Cerebellar nuclear complex (tissue), 1 donor: ENCODE results near the gene PPRC1.

ENCODE experiments used
- DNase-seq, 2 experiments: peaks; one replicate each; lab custom pipeline; 2025; lab: John Stamatoyannopoulos, UW

The PPRC1 gene

DNA sequence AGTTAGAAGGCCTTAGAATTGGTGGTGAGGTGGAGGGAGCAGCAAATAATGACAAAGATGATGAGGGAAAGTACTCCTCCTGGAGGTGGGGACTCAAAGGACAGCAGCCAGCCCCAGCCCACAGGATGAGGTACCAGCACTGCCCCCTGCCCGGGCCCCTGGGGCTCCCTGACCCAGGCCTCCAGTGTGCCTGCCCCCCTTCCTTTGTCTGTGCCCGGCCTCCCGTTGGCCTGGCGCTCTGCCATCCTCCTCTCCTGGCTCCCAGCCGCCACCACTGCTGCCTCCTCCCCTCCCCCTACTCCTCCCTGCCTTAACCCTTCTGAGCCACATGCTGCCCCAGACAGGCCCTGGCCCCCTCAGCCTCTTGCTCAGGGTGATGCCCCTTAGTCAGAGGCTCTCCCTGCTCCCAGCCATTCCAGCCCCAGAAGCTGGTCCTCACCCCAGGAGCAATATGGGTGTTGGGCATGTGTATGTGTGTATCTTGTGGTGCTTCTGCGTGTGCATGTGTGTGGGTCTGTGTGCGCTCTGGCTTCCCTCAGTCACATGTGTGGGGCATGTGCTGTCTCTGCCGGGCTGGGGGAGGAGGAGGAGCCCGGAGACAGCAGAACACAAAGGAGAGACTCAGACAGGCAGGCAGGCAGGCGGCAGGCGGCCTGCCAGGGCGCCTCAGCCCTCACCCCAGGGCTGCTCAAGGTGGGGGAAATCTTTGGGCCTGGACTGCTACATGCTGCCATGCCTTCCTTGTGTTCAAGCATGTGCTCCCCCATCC is 15.3 kb upstream of the PPRC1 start:
- peak in 1 of 2 experiments; percentile 39 for DNase-seq

DNA sequence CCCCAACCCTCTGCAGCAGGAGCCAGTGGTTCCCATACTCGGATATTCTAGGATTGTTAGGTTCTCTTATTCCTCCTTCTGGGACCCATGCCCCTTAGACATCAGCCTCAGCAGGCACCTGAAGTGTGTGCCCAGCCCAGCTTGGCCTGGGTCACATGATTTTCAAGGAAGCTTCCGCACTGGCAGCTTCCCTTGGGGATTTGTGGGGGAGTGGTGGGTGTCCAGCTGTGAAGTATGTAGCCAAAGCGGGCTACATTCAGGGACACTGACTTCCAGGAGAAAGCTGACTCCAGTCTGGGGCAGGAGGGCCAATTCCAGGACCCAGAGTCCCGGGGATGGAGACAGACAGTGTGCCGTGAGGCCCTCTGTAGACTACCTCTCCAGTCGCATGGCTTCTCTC is 14.0 kb upstream of the PPRC1 start:
- no peak for DNase-seq

DNA sequence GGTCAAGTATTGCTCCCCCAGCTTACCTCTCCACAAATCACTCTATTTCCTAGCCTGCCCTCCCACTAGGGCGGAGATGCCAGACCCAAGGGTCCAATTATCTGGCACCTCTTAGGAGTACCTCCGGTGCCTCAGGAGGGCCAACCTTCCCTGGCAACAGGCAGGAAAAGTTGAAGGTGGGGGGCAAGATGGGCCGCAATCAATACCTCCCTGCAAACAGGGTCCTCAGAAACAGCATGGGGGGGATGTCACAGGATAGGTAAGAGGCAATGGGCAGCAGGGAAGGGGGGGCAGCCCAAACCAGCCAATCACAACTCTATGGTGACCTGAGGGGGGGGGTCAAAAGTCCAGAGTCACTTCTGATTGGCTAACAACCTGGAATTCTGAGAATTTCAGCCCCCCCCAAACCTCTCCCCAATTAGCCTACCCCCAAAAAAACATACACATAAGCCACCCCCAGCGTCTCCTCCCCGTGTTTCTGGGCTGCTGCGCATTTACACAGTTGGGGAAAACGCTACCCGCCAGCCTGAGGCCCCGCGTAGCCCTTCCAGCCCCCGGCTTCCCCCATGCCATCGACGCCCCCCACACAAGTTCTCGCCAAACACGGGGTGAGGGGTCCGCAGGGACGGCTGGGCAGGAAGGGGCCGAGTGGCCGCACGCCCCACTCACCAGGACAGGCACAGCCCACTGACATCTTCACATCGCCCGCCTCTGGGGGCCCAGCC is 13.3 kb upstream of the PPRC1 start:
- DNase-seq: no peak

DNA sequence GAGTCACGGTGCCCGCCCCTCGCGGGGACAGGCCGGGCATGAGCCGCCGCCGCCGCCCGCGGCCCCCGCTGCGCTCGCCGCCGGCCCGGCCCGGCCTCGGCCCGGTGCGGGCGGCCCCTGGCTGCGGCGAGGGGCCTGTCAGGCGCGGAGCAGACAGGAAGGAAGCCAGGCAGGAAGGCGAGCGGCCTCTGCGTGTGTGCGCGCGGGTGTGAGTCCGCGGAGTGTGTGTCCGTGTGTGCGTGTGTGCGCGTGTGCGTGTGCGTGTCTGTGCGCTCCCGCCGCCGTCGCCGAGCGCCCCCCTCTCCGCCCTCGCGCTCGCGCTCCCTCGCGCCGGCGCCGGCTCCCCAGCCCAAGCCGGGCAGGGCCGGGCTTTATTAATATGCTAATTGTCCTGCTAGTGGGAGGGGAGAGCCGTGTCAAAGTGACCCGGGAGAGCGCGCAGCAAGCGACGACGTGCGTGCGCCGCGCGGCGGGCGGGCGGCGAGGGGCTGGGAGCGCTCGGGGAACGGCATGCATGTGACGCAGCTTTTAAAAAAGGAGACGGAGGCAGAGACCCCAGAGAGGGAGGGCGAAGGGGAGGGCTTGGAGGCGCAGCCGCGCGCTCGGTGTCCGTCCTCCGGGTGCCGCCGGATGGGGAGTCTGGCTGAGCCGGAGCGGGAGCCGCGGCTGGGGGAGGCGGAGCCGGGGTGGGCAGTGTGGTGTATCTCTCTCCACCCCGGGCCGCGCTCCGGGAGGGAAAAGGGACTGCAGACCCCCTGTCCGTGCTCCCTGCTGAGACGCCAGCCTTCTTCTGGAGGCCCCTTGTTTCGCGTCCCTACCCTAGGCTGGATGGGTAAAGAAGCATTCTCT is 12.5 kb upstream of the PPRC1 start, which contains the start of gene LDB1:
TSS of gene LDB1 (minus strand) at position 227 of the 849 bp plus-strand sequence. CDS start 258 bp downstream, outside the sequence.
- DNase-seq: peak; percentile 29 to 66

DNA sequence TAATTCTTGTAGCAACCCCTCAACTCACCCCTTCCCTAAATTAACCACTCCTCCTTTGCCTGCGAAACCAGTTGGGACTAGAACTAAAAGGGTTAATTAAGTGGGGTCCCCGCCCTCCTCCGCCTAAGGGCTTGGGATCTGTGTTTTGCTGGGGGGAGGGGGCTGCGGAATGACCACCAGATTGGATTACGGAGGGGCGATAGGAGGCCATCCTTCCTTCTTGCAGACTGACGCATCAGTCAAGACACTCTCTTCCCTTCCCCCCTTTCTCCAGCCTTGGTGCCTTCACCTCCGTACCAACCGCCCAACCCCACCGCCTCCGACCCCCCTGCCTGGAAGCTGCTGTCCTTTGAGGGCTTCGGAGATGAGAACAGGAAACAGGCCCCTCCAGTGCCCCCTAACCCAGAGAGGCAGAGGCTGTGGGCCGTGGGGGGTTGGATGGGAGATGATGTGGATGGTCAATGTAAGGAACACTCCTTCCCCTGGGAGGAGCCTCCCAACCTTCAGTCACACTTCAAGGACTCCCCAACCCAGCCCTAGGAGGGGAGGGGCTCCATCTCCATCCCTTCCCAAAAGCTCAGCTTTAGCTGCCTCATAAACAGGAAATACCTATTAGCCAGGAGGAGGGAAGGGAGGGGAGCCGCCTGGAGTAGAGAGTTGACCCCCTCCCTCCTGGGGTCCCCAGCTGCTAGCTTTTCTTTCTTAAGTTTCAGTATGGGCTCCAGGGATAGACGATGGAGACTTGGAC is 11.7 kb upstream of the PPRC1 start:
- peak in 1 of 2 experiments; percentile 18 for DNase-seq

DNA sequence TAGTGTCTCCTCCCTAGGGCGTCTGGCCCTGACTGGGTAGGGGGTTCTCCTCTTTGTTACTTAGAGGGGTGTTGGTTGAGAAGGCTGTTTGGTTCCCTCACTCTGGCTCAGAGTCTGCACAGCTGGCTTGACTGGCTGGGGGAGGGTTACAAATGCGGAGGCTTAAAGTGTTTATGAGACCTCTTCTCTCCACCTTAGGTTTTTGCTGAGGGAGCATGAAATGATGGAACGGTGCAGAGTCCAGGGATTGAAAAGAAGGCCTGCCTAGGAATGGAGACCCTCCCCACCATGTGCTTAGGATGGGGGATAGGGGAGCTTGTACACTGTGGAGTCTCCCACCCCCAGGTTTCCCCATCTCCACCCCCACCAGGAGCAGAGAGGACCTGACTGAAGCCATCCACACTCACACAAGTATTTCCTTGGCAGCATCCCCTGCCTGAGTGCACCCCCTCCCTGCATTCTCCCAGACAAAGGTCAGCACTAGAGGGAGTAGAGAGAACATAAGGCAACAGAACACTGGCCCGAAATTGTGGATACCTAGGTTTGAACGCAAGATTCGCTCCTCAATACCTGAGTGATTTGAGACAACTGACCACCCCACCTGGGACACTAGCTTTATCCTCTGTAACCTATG is 11.0 kb upstream of the PPRC1 start:
- no peak for DNase-seq

DNA sequence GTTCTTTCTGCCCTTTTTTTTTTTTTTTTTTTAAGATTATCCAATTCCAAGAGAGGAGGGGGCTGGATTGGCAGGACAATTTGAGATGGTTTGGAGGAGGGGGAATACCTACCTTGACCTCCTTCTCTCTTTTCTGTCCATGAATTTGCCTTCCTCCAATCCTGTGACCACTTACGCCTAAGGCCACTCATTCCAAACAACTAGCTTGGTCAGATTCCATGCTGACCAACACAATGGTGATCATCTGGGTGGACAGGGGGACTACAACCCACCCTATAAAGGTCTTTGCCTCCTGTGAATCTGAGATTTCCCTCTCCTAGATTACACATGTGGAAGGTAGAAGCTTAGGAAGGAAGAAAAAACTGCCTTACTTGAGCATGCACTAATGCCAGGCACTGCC is 10.4 kb upstream of the PPRC1 start:
- no peak for DNase-seq

DNA sequence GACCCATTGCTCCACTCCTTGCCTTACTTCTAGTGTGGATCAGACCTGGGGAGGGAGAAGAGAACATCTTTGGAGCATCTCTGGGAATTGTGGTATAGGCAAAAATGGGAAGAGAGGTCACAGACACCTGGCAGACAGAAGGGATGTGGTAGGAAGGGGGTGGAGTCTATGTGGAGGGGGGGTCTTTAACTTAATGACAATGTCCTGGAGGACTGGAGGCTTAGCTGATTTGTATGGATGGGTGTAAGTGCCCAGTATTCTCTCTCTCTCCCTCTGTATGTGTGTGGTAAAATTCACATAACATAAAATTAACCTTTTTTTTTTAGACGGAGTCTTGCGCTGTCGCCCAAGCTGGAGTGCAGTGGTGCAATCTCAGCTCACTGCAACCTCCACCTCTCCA is 9.6 kb upstream of the PPRC1 start:
- no peak for DNase-seq

DNA sequence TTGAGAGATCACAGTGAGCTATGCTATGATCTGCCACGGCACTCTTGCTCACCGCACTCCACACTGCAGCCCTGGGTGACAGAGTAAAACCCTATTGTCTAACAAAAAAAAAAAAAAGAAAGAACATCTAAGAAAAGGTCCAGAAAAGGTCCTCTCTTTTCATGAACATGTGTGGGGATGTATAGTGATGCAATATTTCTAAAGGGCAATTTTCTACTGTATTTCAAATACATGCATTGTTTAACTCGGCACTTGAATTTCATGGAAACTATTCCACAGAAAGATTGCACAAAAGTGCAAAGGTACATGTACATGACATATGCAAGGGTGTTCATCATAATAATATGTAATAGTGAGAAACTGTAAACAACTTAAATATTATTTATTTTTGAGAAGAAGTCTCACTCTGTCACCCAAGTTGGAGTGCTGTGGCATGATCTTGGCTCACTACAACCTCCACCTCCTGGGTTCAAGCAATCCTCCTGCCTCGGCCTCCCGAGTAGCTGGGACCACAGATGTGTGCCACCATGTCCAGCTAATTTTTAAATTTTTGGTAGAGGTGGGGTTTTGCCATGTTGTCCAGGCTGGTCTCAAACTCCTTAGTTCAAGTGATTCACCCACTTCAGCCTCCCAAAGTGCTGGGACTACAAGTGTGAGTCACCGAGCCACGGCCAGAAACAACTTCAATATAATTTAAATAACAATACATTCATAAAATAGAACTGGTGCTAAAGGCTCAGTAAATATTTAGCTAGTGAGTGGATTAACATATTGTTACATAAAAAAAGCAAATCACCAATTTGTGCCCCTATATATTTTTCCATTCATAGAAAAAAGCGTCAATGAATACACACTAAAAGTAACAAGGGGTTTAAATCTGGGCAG is 1.3 kb upstream of the PPRC1 start:
- no peak for DNase-seq

DNA sequence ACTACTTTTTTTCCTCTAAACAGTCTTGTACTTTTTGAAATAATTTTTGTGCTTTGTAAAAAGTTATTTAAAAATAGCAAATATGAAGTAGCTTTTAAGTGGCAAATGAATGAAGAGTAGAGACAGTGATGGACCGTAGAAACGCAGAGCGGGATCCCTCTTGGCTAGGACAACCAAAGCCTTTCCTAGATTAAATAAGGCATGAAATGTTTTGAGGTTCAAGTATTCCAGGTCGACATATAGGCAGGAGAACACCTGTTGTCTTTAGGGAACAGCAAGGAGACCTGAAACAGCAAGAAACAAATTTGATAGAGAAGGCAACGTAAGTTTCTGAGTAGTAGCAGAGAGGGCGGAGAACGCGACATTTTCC is 662 bp upstream of the PPRC1 start:
- no peak for DNase-seq

DNA sequence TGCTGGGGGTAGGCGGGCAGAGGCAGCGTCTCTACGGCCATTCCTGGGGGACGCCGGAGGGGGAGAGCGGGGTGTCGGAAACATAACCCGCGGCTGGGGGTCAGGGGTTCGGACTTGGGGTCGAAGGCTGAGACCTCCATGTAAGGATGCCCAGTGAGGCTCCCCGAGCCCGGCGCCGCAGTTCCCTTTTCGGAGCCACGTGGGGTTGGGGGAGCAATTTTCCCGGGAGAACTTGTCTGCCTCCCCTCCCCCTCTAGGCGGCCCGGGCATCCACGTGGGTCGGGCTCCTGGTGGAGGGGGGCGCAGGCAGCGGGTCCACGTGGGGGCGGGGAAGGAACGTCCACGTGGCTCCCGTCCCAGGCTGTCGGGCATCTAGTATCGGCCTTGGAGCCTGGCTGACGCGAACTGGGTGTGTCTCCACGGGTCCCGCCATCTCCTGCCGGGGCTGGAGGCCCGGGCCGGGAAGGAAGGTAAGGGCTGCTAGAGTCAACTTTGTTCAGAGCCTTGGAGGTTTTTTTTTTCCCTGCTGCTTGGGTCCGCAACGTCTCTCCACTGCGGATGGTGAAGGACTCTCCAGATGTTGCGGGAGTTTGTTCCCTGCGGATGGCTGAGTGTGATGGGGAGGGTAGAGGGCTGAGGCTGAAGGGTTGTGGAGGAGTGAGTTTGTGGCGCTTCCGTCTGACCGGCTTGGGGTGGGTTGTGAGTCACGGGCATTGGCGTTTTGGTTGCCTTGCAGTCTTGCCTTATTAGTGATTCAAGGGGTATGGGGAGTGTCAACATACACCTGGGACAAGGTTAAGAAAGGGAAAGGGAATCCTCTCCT is 744 bp downstream of the PPRC1 start:
- no peak for DNase-seq

DNA sequence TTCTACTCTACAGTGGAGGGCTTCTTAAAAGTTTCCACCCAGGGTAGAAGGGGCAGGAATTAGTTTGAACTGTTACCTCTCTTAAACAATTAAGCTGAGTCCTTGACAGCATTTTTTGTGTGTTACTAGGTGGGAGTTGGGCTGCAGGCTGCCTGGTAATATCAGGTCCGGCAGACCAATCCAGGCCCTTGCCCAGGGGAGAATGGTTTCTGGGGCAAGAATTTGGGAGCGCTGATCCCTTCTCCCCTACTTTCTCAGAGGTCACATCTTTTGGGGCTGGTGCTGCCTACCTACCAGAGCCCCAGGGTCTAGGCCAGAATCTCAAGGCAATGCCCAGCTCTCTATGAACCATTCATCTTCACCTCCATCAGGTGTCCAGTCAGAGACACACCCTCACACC is 1.6 kb downstream of the PPRC1 start:
- no peak for DNase-seq

DNA sequence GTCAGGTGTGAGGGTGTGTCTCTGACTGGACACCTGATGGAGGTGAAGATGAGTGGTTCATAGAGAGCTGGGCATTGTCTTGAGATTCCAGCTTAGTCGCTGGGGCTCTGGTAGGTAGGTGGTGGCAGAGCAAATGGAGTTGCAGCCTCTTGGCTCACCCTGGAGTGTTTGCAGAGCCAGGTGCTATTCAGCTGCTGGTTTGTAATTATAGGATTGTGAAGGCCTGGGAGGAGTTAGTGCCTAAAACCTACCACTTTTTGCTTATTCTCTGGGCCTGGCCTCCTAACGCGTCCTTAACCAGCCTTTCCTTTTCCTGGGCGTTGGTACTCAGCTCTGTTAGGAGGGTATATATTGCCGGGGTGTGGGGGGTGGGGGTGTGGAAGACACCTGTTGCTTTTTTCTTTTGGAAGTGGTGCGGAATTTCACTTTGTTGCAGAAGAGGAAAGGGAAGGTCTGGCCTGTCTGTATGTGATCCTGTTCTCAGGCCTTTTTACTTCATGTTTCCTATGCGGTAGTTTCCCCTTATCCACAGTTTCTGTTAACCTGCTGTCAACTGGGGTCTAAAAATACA is 3.2 kb downstream of the PPRC1 start:
- DNase-seq: no peak

DNA sequence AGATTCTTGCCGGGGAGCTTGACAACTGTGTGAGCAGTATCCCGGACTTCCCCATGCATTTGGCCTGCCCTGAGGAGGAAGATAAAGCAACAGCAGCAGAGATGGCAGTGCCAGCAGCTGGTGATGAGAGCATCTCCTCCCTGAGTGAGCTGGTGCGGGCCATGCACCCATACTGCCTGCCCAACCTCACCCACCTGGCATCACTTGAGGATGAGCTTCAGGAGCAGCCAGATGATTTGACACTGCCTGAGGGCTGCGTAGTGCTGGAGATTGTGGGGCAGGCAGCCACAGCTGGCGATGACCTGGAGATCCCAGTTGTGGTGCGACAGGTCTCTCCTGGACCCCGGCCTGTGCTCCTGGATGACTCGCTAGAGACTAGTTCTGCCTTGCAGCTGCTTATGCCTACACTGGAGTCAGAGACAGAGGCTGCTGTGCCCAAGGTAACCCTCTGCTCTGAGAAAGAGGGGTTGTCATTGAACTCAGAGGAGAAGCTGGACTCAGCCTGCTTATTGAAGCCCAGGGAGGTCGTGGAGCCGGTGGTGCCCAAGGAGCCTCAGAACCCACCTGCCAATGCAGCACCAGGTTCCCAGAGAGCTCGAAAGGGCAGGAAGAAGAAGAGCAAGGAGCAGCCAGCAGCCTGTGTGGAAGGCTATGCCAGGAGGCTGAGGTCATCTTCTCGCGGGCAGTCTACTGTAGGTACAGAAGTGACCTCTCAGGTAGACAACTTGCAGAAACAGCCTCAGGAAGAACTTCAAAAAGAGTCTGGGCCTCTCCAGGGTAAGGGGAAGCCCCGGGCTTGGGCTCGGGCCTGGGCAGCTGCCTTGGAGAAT is 6.7 kb downstream of the PPRC1 start:
- DNase-seq: no peak

DNA sequence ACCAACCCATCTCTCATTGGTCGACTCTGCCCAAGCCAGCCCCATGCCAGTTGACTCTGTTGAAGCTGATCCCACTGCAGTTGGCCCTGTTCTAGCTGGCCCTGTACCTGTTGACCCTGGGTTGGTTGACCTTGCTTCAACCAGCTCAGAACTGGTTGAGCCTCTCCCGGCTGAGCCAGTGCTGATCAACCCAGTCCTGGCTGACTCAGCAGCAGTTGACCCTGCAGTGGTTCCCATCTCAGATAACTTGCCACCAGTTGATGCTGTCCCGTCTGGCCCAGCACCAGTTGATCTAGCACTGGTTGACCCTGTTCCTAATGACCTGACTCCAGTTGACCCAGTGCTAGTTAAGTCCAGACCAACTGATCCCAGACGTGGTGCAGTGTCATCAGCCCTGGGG is 7.4 kb downstream of the PPRC1 start:
- DNase-seq: no peak

DNA sequence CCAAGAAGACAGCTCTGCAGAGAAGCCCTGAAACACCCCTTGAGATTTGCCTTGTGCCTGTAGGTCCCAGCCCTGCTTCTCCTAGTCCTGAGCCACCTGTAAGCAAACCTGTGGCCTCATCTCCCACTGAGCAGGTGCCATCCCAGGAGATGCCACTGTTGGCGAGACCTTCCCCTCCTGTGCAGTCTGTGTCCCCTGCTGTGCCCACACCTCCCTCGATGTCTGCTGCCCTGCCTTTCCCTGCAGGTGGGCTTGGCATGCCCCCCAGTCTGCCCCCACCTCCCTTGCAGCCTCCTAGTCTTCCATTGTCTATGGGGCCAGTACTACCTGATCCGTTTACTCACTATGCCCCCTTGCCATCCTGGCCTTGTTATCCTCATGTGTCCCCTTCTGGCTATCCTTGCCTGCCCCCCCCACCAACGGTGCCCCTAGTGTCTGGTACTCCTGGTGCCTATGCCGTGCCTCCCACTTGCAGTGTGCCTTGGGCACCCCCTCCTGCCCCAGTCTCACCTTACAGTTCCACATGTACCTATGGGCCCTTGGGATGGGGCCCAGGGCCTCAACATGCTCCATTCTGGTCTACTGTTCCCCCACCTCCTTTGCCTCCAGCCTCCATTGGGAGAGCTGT is 8.2 kb downstream of the PPRC1 start:
- DNase-seq: no peak

DNA sequence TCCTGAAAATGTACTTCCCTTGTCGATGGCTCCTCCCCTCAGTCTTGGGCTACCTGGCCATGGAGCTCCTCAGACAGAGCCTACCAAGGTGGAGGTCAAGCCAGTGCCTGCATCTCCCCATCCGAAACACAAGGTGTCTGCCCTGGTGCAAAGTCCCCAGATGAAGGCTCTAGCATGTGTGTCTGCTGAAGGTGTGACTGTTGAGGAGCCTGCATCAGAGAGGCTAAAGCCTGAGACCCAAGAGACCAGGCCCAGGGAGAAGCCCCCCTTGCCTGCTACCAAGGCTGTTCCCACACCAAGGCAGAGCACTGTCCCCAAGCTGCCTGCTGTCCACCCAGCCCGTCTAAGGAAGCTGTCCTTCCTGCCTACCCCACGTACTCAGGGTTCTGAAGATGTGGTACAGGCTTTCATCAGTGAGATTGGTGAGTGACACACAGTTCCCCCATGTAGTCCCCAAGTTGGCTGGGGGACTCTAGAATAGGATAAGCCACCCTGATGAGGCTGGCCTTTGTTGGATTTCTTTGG is 8.8 kb downstream of the PPRC1 start:
- no peak for DNase-seq
